NCI-H526 treated with DMSO at 0.1 percent for 48 hours (cell line): ENCODE measurements around the gene TIMM9.
"Not testable (repeated sequence)": the region's sequence is repeated elsewhere in the genome, so short reads cannot be mapped to it uniquely, and the experiment has no call there.

Experiments
- DNase-seq: peaks from one replicate; lab custom pipeline; 2025; lab: John Stamatoyannopoulos, UW

Gene TIMM9

DNA sequence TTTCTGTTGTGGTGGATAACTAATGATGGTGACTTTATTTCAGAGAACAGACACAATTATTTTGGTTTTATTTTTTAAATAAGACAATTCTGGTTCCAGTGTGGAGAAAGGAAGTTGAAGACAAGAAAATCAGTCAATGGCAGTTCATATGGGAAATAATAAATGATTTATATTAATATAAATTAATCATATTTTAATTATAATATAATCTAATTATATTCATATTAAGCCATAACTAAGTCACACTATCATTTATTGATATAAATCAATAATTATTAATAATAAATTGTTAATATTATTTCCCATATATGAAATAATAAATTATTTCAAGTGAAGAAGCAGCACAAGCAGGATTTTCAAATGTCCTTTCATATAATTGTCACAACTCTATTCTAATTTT, 28.8 kb downstream of the TIMM9 start:
- no peak for DNase-seq

DNA sequence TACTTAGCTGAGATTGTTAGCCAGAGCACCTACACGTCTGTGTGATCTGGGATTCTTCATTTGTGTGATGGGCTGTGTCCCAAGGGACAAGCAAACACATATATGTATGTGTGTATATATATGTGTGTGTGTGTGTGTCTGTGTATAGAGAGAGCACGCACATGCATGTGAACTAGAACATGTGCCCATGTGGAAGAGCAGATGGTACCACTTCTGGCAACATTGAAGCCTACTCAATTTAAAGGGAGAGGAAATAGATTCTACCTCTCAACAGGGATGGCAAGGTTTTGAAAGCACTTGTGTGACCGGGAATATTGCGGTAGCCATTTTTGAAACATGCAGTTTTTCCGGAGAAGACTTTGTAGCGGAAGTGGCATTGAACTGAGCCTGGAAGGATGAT, 30.2 kb downstream of the TIMM9 start:
- no peak for DNase-seq

DNA sequence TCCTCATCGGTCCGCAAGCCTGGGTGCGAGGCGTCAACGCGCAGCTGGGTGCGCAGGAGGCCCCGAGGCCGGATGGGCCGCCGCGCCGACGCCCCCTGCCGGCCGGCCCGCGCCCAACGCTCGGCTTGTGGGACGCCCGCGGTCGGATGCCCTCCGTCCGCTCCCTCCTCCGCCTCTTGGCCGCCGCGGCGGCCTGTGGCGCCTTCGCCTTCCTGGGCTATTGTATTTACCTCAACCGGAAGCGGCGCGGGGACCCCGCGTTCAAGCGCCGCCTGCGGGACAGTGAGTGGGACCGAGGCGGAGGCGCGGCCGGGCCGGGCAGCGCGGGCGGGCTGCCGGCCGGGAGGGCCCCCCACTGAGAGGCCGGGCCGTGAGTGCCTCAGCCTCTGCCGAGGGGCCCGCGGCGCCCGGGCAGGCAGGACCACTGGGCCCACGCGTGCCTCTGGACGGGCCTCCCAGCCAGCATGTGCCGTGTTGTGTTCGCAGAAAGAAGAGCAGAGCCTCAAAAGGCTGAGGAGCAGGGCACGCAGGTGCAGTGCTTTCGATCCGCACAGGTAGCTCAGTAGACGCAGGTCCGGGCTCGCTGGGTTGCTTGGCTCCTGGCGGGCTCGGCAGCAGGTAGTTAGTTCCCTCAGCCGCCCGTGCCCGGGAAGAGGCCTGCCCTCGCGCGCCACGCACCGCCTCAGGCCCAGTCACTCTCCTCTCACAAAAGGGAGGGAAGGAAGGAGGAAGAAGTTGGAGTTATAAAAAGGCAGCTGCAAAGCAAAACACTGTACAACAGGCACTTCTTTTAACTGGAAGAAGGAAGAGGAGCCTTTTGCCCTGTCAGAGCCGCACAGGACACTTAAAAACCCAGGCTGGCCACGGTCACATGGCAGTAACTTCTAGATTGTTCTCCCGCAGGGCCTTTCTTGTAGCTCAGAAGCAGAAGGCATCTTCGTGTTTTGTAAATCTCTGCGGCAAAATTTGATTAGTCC, 31.2 kb downstream of the TIMM9 start, which contains the start of gene TOMM20L:
Gene TOMM20L, plus strand, starts transcription at position 119 of the 977 bp plus-strand sequence. Its CDS starts 28 bp downstream, at position 147.
- peak; percentile 30 for DNase-seq

DNA sequence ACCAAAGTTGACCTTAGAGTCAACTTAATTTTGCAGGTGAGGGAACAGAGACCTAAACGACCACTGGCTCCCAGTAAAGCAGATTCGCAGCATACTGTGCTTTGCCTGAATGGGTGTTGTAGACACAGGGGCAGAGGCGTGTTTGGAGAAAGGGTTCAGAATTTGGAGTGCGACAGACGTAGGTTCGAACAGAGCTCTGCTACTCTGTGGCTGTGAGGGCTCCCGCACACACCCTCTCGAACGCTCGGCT, 31.8 kb downstream of the TIMM9 start:
- DNase-seq: no peak

GRCh38 chr14:58390830-58391229, 36.5 kb downstream of the TIMM9 start:
- no peak for DNase-seq

DNA sequence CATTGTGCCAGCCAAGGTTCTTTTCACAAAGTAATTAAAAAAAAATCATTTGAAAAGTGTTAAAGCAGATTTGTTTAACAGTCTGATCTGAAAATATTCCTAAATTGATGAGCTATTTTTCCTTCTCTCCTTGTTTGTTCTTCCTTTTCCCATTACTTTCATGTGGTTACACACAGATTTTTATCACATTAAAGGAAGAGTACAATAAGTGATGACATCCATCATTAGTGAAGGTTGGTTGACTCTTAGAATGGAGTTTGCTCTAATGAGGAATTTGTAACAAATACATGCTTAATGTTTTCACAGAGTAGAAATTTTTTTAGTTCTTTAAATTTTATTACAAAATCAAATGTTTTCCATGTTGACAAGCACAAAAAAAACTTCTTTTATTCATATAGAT, 50.5 kb downstream of the TIMM9 start:
- no peak for DNase-seq

- DNase-seq: no peak
Observed at GRCh38 chr14:58368956-58369355, 58.4 kb downstream of the TIMM9 start.

DNA sequence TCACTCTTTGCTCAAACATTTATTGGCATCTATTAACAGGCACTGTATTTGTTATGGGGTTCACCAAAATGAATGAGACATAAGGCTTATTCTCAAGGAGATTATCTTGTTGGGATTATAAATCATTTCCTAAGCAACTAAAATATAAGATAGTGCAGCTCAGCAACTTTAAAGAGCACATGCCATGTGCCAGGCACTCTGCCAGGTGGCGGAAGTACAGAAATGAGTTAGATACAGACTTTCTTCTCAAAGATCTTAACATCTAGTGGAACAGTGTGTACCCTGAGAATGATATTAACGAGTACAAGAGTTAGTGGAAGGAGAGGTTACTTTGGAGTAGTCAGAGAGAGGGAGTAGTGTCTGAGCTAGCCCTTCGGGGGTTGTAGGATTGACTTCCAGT, 60.0 kb downstream of the TIMM9 start:
- no peak for DNase-seq

- no peak for DNase-seq
Observed at GRCh38 chr14:58364316-58364715, 63.0 kb downstream of the TIMM9 start.

DNA sequence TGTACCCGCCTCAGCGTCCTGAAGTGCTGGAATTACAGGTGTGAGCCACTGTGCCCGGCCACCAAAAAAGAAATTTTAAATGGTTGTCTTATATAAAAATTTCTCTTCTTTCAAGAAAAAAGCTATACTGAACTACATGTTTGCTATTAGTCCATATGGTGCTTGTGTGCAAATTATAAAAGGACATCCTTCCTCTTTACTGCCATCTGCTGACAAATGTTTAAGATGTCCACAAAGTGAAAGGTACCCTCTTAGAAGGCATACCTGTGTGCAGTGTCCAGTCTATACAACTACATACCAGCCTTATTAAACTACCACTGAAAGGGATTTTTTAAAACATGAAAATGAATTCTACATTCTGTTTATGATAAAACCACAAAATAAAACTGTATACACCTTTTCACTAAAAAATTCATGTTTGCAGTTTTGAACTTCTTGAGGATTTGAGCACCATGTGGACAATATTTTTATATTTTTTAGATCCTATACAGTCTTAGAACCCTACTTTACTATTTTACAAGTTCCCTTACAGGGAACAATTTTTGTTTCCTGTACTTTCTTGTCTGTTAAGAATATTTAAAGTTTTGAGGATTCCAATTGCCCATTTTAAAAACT, 64.4 kb downstream of the TIMM9 start:
- DNase-seq: peak; percentile 16

GRCh38 chr14:58362272-58362671, 65.1 kb downstream of the TIMM9 start:
- DNase-seq: not testable (repeated sequence)
